Activated CD8-positive, alpha-beta memory T cell treated with anti-CD3 and anti-CD28 coated beads, Interleukin-2, amount 50 U/mL, for 24 hours (primary cell): ENCODE measurements around the gene OVCH1.
"Not testable (repeated sequence)": the region's sequence is repeated elsewhere in the genome, so short reads cannot be mapped to it uniquely, and the experiment has no call there.

Source experiments
- DNase-seq: peaks from one replicate; pipeline ENCODE4 v3.0.0-alpha.2; 2020; ENCODE audit errors: extremely low read depth

Gene OVCH1

DNA sequence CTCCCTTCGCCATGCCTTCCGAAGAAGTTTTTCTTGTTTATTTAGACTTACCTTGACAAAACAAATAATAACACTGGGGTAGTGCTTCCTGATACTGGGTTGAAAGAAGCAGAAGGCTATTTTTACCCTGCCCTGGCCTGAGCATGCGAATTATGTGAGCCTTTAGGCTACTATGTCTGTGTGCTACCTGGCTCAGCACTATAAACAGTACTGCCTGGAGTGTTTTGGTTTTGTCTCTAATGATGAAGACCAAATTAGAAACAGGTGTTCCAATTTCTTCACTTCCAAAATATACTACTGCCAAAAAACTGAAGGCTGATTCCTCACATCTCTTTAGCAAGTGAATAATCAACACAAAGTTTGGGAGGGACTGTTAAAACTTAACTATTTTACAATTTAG lies 7.6 kb upstream of the OVCH1 start:
- DNase-seq, result no peak

GRCh38 chr12:29503283-29503682 lies 5.8 kb upstream of the OVCH1 start:
- no peak for DNase-seq

- DNase-seq, result no peak
These were observed 1.7 kb upstream of the OVCH1 start for GRCh38 chr12:29499235-29499634.

GRCh38 chr12:29492891-29493290 lies 4.6 kb downstream of the OVCH1 start:
- DNase-seq, result no peak

- no peak for DNase-seq
These were observed 10.5 kb downstream of the OVCH1 start for GRCh38 chr12:29486972-29487371.

- no peak for DNase-seq
These were observed 34.3 kb downstream of the OVCH1 start for GRCh38 chr12:29463198-29463597.

GRCh38 chr12:29460082-29460481 lies 37.4 kb downstream of the OVCH1 start:
- no peak for DNase-seq

DNA sequence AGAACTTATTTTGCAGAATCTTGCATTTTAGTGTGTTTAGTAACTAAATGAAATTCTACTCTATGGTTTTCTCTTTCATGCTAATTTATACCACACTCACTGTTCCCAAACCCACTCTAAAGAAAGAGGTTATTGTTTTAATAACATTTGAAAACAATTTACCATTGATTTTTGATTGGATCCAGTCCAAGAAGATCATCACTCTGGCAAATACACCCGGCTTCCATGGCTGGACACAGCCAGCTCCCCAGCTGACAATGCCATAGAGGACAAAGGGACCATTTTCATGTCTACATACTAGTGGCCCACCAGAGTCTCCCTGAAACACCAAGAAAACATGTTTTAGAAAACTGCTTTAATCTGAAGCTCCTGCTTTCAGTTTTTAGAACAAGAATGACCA lies 42.4 kb downstream of the OVCH1 start:
- DNase-seq, result no peak

GRCh38 chr12:29451888-29452287 lies 45.6 kb downstream of the OVCH1 start:
- DNase-seq, result no peak

DNA sequence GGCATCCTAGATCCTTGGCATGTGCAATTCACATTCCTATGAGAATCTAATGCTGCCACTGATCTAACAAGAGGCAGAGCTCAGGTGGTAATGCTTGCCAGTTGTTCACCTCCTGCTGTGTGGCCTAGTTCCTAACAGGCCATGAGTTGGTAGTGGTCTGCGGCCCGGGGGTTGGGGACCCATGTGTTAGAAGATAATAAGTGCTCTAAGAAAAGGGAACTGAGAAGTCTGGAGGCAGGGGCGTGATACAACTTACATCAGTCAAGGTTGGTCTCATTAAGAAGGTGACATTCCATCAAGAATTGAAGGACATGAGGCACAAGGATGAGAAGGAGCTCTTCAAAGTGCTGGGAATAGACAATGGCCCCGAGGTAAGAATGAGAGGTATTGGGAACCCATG lies 49.3 kb downstream of the OVCH1 start:
- DNase-seq, result no peak

DNA sequence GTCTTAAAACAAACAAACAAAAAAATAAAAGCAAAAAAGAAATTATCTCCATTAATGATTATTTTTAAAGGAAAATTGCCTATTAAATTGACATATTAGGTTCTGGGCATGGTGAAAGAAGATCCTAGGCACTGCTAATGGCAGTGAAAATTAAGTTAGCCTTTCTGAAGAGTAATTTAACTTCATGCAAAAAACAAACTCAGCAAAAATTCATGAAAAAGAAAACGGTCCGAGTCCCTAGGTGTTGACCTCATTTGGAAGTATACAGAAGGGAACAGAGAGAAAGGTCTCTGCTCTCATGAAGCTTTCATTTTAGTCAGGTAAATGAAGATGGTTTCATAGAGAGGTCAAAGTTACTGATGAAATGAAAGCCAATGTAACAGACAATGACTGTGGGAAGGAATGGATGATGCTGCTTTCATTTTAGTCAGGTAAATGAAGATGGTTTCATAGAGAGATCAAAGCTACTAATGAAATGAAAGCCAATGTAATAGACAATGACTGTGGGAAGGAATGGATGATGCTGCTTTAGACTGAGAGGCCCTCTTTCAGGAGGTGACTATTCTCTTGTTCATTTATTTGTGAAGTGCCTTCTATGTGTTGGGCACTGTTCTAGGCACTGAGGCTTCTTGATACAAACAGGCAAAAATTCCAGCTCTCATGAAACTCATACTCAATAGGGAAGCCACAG lies 50.1 kb downstream of the OVCH1 start:
- DNase-seq, result no peak

- no peak for DNase-seq
These were observed 58.0 kb downstream of the OVCH1 start for GRCh38 chr12:29439506-29439905.

GRCh38 chr12:29438752-29439408 lies 58.6 kb downstream of the OVCH1 start:
- no peak for DNase-seq

DNA sequence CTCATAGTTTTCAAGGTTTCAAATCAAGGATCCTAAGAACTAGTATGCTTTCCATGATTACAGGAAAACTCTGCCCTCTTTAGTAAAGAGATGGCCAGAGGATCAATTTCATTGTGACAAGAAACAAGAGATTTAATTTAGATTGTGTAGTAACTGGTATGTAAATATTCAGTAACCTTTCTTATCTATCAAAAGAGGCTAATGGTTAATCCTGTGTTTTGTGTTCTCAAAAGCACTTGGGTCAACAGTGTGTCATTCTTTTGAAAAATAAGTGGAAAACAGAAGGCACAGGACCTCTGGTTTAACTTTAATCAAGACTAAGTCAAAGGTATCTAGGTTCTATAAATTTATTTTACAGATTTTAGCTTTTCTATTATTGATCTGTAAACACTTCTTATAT lies 59.9 kb downstream of the OVCH1 start:
- no peak for DNase-seq

DNA sequence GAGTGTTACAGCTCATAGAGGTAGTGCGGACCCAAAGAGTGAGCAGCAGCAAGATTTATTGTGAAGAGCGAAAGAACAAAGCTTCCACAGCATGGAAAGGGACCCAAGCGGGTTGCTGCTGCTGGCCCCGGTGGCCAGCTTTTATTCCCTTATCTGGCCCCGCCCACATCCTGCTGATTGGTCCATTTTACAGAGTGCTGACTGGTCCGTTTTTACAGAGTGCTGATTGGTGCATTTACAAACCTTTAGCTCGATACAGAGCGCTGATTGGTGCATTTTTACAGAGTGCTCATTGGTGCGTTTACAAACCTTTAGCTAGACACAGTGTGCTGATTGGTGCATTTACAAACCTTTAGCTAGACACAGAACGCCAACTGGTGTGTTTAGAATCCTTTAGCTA lies 60.7 kb downstream of the OVCH1 start:
- DNase-seq, result not testable (repeated sequence)

DNA sequence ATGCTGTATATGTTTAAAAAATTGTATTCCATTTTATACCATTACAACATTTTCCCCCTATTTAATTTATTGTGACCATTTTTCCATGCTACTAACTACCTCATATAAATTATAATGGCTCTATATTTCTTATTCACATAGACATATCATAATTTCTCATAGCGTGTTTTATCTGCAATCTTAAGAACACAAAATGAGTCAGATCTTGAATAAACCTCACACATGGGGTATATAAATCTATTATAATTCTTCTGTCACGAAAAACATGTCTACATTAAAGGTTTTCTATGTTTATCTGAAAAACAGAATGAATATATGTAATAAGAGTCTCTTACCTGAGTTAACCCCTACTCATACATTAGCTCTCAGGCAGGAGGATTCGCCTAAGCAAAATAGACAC lies 66.0 kb downstream of the OVCH1 start:
- no peak for DNase-seq

- DNase-seq, result no peak
These were observed 66.8 kb downstream of the OVCH1 start for GRCh38 chr12:29430716-29431044.

- DNase-seq, result no peak
These were observed 67.3 kb downstream of the OVCH1 start for GRCh38 chr12:29429999-29430715.

GRCh38 chr12:29428633-29429032 lies 68.9 kb downstream of the OVCH1 start:
- DNase-seq, result no peak

DNA sequence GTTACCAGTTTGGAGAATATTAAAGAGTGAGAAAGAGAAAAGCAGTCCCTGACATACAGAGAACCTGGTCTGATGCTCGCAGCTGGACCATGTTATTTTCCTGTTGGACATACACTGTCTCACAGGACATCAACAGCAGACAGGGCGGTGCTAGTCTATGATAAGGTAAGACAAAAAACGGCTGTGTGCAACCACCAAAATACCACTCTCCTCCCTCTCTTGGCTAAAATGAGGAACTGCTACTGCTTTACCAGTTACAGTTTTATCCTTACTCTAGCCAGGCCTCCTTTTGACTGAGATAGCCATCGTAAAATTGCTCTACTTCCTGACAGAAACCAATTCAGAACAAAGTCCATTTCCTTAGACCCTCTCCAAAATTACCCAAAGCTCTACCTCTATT lies 69.5 kb downstream of the OVCH1 start:
- DNase-seq, result no peak

DNA sequence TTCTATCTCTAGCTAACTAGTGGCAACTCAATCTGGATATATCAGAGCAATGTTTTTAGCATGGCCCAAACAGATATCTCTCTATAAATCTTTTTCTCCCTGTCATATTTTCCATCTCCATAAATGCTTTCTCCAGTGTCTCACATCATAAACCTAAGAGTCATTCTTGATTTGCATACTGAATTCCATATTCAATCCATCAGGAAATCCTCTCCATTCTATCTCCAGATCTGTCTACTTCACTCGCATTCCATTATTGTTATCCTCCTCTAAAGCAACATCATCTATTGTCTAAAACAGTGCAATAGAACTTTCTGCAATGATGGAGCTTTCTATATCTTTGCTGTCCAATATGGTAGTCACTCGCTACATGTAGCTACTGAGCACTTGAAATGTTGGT lies 71.0 kb downstream of the OVCH1 start:
- DNase-seq, result no peak

DNA sequence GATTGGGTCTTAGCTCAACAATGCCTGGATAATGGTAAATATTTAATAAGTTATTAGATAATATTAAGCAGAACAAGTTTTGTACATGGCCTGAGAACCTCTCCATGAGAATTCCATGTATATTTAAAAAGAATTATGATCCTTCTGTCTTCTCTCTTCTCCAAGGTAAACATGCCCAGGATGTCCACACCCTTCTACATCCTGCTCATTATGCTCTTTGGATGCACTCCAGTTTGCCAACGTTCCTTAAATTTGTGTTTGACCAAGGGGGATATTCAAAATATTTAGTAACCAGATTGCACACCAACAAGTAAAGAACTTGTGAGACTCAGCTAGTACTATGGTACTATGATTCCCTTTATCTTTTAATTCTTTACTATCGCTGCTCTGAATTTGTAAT lies 71.8 kb downstream of the OVCH1 start:
- DNase-seq, result no peak

DNA sequence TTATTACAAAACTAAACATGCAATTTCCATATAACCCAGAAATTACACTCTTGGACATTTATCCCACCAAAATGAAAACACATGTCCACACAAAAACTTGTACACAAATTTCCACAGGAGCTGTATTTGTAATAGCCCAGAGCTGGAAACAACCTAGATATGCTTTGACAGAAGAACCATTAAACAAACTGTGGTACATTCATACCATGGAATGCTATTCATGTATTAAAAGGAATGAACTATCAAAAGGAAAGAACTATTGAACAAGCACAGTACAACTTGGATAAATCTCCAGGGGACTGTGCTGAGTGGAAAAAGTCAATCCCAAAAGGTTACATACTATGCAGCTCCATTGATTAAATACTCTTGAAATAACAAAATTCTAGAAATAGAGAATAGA lies 80.7 kb downstream of the OVCH1 start:
- no peak for DNase-seq
